Ectodermal cell (in vitro differentiated cells): ENCODE measurements around the gene SPPL2C.

Experiments
- H3K27ac ChIP-seq: 2 replicates; pipeline ENCODE4 v1.7.0; 2013; ENCODE audit warnings: mild to moderate bottlenecking, low read depth, low read length; ENCODE audit not compliant: insufficient read depth, poor library complexity, severe bottlenecking
- H3K27me3 ChIP-seq: 2 replicates; pipeline ENCODE4 v1.7.0; 2013; ENCODE audit warnings: mild to moderate bottlenecking, low read length; ENCODE audit not compliant: insufficient read depth, control insufficient read depth, poor library complexity, severe bottlenecking
- H3K36me3 ChIP-seq: one replicate; pipeline ENCODE4 v1.7.0; 2013; ENCODE audit warnings: low read length; ENCODE audit not compliant: control insufficient read depth, insufficient read depth
- H3K4me1 ChIP-seq: one replicate; pipeline ENCODE4 v1.7.0; 2013; ENCODE audit warnings: low read length; ENCODE audit not compliant: control insufficient read depth, insufficient read depth
- H3K4me3 ChIP-seq: 2 replicates; pipeline ENCODE4 v1.7.0; 2013; ENCODE audit warnings: low read depth, low read length, control low read depth; ENCODE audit not compliant: insufficient read depth
- H3K9me3 ChIP-seq: 2 replicates; pipeline ENCODE4 v1.7.0; 2013; ENCODE audit warnings: mild to moderate bottlenecking, low read length, moderate library complexity; ENCODE audit not compliant: control insufficient read depth
- WGBS, 2 experiments: methylation state at CpG; one replicate each; pipeline ENCODE4 v1.1.7; 2013; ENCODE audit warnings: missing lambda C conversion rate in 2 of 2; 5-methylcytosine and 5-hydroxymethylcytosine counted together

The SPPL2C gene

GRCh38 chr17:45828171-45828570 is 16.5 kb upstream of the SPPL2C start:
- 92% methylated on average over 9 of the region's 9 CpGs for WGBS, 2 experiments
- no peak overlapping the region for H3K27ac ChIP-seq
- H3K36me3 ChIP-seq = no peaks in the 10 kb centered on the region
- no peaks in the 10 kb centered on the region for H3K4me1 ChIP-seq
- no peaks in the 10 kb centered on the region for H3K9me3 ChIP-seq
- H3K4me3 ChIP-seq = no peak overlapping the region
- H3K27me3 ChIP-seq = no peaks in the 10 kb centered on the region

- Histone ChIP-seq H3K36me3 (no peaks in the 10 kb centered on the region), H3K4me1 (no peaks in the 10 kb centered on the region), H3K27me3 (no peaks in the 10 kb centered on the region), H3K27ac (no peak overlapping the region), H3K4me3 (no peak overlapping the region), H3K9me3 (no peaks in the 10 kb centered on the region)
- WGBS, 2 experiments = 87 to 88% methylated on average over 15 of the region's 15 CpGs
Observed at GRCh38 chr17:45828582-45829133, 16.0 kb upstream of the SPPL2C start.

- Histone ChIP-seq H3K9me3 (no peaks in the 10 kb centered on the region), H3K27me3 (no peaks in the 10 kb centered on the region), H3K27ac (no peak overlapping the region), H3K36me3 (no peaks in the 10 kb centered on the region), H3K4me1 (peaks cover 4% of the 10 kb centered on the region), H3K4me3 (no peak overlapping the region)
- WGBS, 2 experiments = 75 to 83% methylated on average over 6 of the region's 6 CpGs
Observed at GRCh38 chr17:45833920-45834319, 10.8 kb upstream of the SPPL2C start.

GRCh38 chr17:45834471-45835396 is 9.9 kb upstream of the SPPL2C start:
- H3K36me3 ChIP-seq = no peaks in the 10 kb centered on the region
- peaks cover 4% of the 10 kb centered on the region for H3K4me1 ChIP-seq
- no peaks in the 10 kb centered on the region for H3K27me3 ChIP-seq
- 91 to 92% methylated on average over 26 of the region's 26 CpGs for WGBS, 2 experiments
- no peak overlapping the region for H3K4me3 ChIP-seq
- H3K9me3 ChIP-seq = no peaks in the 10 kb centered on the region
- no peak overlapping the region for H3K27ac ChIP-seq

GRCh38 chr17:45835481-45835880 is 9.2 kb upstream of the SPPL2C start:
- H3K27ac ChIP-seq = no peak overlapping the region
- no peaks in the 10 kb centered on the region for H3K27me3 ChIP-seq
- H3K4me3 ChIP-seq = no peak overlapping the region
- 96% methylated on average over 5 of the region's 5 CpGs for WGBS, 2 experiments
- H3K36me3 ChIP-seq = no peaks in the 10 kb centered on the region
- H3K9me3 ChIP-seq = no peaks in the 10 kb centered on the region
- H3K4me1 ChIP-seq = peaks cover 4% of the 10 kb centered on the region

- H3K4me1 ChIP-seq = peaks cover 4% of the 10 kb centered on the region
- H3K9me3 ChIP-seq = no peaks in the 10 kb centered on the region
- no peak overlapping the region for H3K27ac ChIP-seq
- H3K27me3 ChIP-seq = no peaks in the 10 kb centered on the region
- no peaks in the 10 kb centered on the region for H3K36me3 ChIP-seq
- whole genome bisulfite sequencing, 2 experiments = 81 to 82% methylated on average over 20 of the region's 20 CpGs
- no peak overlapping the region for H3K4me3 ChIP-seq
Observed at GRCh38 chr17:45836047-45837044, 8.3 kb upstream of the SPPL2C start.

GRCh38 chr17:45837187-45837586 is 7.5 kb upstream of the SPPL2C start:
- no peaks in the 10 kb centered on the region for H3K9me3 ChIP-seq
- no peak overlapping the region for H3K27ac ChIP-seq
- peaks cover 4% of the 10 kb centered on the region for H3K4me1 ChIP-seq
- no peak overlapping the region for H3K4me3 ChIP-seq
- no peaks in the 10 kb centered on the region for H3K36me3 ChIP-seq
- 57 to 59% methylated on average over 10 of the region's 10 CpGs for WGBS, 2 experiments
- no peaks in the 10 kb centered on the region for H3K27me3 ChIP-seq

- Histone ChIP-seq H3K4me3 (no peak overlapping the region), H3K27ac (no peak overlapping the region), H3K9me3 (no peaks in the 10 kb centered on the region), H3K27me3 (no peaks in the 10 kb centered on the region), H3K36me3 (no peaks in the 10 kb centered on the region), H3K4me1 (peaks cover 4% of the 10 kb centered on the region)
- 92 to 94% methylated on average over 9 of the region's 9 CpGs for WGBS, 2 experiments
Observed at GRCh38 chr17:45837603-45838002, 7.1 kb upstream of the SPPL2C start.

GRCh38 chr17:45838751-45839295 is 5.9 kb upstream of the SPPL2C start:
- H3K27me3 ChIP-seq = no peaks in the 10 kb centered on the region
- no peak overlapping the region for H3K4me3 ChIP-seq
- 93 to 94% methylated on average over 8 of the region's 8 CpGs for WGBS, 2 experiments
- H3K27ac ChIP-seq = no peak overlapping the region
- H3K36me3 ChIP-seq = no peaks in the 10 kb centered on the region
- H3K4me1 ChIP-seq = peaks cover 4% of the 10 kb centered on the region
- no peaks in the 10 kb centered on the region for H3K9me3 ChIP-seq
